Ishikawa (cell line): ENCODE results near the gene STAB1.

Source experiments
- CEBPB ChIP-seq: IDR thresholded peaks from 2 replicates; pipeline ENCODE4 v1.6.1; 2012
- CREB1 ChIP-seq: IDR thresholded peaks from 2 replicates; pipeline ENCODE4 v1.6.1; 2012; ENCODE audit warnings: low read depth
- EGR1 ChIP-seq: IDR thresholded peaks from 2 replicates; pipeline ENCODE4 v1.6.1; 2012
- EP300 ChIP-seq: IDR thresholded peaks from 2 replicates; pipeline ENCODE4 v1.6.1; 2012; ENCODE audit warnings: borderline replicate concordance
- FOXM1 ChIP-seq: IDR thresholded peaks from 2 replicates; pipeline ENCODE4 v1.6.1; 2012; ENCODE audit warnings: low read depth, borderline replicate concordance
- MAX ChIP-seq: IDR thresholded peaks from 2 replicates; pipeline ENCODE4 v1.6.1; 2012
- NFIC ChIP-seq: IDR thresholded peaks from 2 replicates; pipeline ENCODE4 v1.6.1; 2012
- RAD21 ChIP-seq: IDR thresholded peaks from 2 replicates; pipeline ENCODE4 v1.6.1; 2012; ENCODE audit warnings: low read depth
- TAF1 ChIP-seq: IDR thresholded peaks from 2 replicates; pipeline ENCODE4 v1.6.1; 2012; ENCODE audit warnings: low read depth, mild to moderate bottlenecking
- TCF12 ChIP-seq: IDR thresholded peaks from 2 replicates; pipeline ENCODE4 v1.6.1; 2012; ENCODE audit warnings: low read depth
- TEAD4 ChIP-seq: IDR thresholded peaks from 2 replicates; pipeline ENCODE4 v1.6.1; 2012
- YY1 ChIP-seq: IDR thresholded peaks from 2 replicates; pipeline ENCODE4 v1.6.1; 2012; ENCODE audit warnings: low read depth
- ZBTB7A ChIP-seq: IDR thresholded peaks from 2 replicates; pipeline ENCODE4 v1.6.1; 2012; ENCODE audit warnings: low read depth
- TF ChIP-seq, protein P1 (sequence below): IDR thresholded peaks from 2 replicates; pipeline ENCODE4 v1.6.1; 2012; ENCODE audit warnings: low read depth, mild to moderate bottlenecking
- TF ChIP-seq, protein P2 (sequence below): IDR thresholded peaks from 2 replicates; pipeline ENCODE4 v1.6.1; 2012

Gene STAB1

GRCh38 chr3:52557011-52557960, 62.1 kb downstream of the STAB1 start:
- TF ChIP-seq ZBTB7A (no peak), TEAD4 (no peak), YY1 (no peak), CREB1 (no peak), NFIC (no peak), TAF1 (no peak), EP300 (no peak), FOXM1 (no peak), RAD21 (no peak), EGR1 (no peak), MAX (no peak), CEBPB (no peak), TCF12 (no peak)
- TF ChIP-seq, protein P1, sequence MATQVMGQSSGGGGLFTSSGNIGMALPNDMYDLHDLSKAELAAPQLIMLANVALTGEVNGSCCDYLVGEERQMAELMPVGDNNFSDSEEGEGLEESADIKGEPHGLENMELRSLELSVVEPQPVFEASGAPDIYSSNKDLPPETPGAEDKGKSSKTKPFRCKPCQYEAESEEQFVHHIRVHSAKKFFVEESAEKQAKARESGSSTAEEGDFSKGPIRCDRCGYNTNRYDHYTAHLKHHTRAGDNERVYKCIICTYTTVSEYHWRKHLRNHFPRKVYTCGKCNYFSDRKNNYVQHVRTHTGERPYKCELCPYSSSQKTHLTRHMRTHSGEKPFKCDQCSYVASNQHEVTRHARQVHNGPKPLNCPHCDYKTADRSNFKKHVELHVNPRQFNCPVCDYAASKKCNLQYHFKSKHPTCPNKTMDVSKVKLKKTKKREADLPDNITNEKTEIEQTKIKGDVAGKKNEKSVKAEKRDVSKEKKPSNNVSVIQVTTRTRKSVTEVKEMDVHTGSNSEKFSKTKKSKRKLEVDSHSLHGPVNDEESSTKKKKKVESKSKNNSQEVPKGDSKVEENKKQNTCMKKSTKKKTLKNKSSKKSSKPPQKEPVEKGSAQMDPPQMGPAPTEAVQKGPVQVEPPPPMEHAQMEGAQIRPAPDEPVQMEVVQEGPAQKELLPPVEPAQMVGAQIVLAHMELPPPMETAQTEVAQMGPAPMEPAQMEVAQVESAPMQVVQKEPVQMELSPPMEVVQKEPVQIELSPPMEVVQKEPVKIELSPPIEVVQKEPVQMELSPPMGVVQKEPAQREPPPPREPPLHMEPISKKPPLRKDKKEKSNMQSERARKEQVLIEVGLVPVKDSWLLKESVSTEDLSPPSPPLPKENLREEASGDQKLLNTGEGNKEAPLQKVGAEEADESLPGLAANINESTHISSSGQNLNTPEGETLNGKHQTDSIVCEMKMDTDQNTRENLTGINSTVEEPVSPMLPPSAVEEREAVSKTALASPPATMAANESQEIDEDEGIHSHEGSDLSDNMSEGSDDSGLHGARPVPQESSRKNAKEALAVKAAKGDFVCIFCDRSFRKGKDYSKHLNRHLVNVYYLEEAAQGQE = no peak
- TF ChIP-seq, protein P2, sequence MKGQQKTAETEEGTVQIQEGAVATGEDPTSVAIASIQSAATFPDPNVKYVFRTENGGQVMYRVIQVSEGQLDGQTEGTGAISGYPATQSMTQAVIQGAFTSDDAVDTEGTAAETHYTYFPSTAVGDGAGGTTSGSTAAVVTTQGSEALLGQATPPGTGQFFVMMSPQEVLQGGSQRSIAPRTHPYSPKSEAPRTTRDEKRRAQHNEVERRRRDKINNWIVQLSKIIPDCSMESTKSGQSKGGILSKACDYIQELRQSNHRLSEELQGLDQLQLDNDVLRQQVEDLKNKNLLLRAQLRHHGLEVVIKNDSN = no peak

DNA sequence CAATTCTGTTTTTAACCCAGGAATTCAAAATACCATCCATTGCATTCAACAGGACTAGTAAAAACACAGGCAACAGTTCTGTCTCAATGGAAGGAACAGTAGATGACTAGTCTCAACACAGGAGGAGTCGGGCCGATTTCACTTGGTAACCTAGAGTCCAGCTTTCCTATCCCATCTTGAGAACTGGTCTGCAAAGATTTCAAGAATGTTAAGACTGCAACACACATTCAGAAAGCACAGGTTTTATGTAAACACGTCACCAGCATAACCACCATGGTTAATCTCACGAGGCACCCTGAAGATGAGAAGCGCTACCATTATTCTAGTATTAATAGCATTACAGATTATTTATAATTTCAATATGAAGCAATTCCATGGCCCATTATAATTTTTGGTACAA, 63.3 kb downstream of the STAB1 start:
- TF ChIP-seq EP300 (no peak), ZBTB7A (no peak), NFIC (no peak), TAF1 (no peak), FOXM1 (no peak), TEAD4 (no peak), RAD21 (no peak), CEBPB (no peak), YY1 (no peak)

DNA sequence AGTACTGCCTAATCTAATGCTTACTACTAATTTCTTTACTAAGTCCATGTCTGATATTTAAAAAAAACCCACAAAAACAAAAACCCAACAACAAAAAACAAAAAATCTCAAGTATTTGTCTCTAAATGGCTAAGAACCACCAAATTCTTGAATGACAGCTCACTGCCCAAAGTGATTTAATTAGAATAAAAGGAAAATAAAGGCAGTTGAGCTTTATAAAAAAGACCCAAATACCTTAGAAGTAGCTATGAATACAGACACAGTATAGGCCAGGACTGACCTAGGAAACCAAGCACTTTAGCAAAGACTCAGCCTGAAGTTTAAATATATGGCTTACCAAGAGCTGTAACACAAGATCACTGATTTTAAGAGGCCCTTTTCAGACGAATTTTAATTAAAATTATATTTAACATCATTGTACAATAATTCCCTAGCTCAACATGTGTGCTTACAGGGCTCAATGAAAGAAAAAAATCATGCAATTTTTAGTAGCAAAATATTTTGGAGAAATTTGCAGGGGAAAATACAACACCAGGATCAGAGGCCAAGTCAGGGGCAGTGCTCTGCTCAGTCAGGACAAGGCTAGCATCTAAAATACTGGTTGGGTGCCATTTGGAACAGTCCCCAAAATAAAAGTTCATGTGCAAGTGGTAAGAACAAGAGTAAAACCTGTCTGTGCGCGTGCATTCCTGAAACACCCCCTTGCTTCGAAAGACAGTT, 66.0 kb downstream of the STAB1 start:
- TF ChIP-seq EP300 (no peak), TAF1 (no peak), YY1 (no peak), FOXM1 (no peak), EGR1 (no peak), NFIC (no peak), TCF12 (no peak), MAX (no peak), CEBPB (no peak), TEAD4 (no peak), RAD21 (no peak)
- TF ChIP-seq, protein P2 = no peak

DNA sequence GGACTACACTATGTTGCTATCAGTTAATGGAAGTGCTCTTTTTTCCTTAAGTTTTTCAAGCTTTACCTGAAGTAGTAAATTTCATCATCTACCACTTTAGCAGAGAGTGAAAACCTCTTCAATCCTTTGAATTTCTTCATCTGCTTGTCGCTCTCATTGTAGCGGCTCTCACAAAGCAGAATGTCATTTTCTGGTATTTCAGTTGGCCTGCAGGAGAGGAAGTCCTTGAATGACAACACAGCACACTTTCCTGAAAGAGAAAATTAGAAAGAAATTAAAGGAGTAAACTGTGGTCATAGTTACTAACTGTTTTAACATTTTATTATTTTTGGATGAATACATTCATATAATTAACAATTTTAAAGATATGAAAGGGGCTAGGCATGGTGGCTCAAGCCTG, 68.8 kb downstream of the STAB1 start:
- TF ChIP-seq ZBTB7A (no peak), CREB1 (no peak), RAD21 (no peak), MAX (no peak), FOXM1 (no peak), EGR1 (no peak), TCF12 (no peak), EP300 (no peak), TAF1 (no peak), CEBPB (no peak), NFIC (no peak), YY1 (no peak), TEAD4 (no peak)
- TF ChIP-seq, protein P1 = no peak
- TF ChIP-seq, protein P2 = no peak
